Measurements from ENCODE around the gene LSG1. TPM values are rescaled to one million over a fixed set of nuclear protein-coding genes. Genes with fewer than 3 reads are reported as not detected.

The LSG1 gene
- total RNA-seq, 1 experiment from 2014 or later: 39.7 TPM

DNA sequence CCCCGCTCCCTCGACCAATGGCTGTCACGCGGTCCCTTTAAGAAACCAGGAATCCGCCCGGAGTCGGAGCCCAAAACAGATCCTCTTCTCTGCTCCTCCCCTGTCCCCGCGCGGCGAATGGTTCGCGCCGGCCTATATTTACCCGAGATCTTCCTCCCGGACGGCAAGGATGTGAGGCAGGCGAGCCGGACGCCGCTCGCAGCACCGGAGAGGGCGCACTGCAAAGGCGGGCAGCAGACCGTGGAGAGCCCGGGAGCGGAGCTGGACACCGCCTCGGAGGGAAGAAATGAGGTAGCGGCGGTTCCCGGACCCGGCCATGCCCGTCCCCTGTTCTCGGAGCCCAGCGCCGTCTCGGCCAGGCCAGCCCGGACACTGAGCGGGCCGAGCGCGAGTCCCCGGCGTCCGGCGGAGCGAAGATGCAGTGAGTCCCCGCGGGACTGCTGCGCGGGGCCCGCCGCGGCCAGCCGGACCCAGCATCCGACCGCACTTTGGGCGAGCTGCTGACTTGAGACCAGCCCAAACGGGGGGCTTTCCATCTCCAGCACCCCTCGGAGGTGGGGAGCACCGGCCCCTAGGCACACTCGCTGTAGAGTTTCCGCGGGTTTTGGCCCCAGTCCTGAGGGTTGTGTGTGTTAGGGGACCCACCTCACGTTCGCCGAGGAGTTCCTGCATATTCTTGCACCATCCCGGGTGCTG, 13.9 kb upstream of the LSG1 start, which contains the start of gene FAM43A (continued):
- TF ChIP-seq, protein P1, sequence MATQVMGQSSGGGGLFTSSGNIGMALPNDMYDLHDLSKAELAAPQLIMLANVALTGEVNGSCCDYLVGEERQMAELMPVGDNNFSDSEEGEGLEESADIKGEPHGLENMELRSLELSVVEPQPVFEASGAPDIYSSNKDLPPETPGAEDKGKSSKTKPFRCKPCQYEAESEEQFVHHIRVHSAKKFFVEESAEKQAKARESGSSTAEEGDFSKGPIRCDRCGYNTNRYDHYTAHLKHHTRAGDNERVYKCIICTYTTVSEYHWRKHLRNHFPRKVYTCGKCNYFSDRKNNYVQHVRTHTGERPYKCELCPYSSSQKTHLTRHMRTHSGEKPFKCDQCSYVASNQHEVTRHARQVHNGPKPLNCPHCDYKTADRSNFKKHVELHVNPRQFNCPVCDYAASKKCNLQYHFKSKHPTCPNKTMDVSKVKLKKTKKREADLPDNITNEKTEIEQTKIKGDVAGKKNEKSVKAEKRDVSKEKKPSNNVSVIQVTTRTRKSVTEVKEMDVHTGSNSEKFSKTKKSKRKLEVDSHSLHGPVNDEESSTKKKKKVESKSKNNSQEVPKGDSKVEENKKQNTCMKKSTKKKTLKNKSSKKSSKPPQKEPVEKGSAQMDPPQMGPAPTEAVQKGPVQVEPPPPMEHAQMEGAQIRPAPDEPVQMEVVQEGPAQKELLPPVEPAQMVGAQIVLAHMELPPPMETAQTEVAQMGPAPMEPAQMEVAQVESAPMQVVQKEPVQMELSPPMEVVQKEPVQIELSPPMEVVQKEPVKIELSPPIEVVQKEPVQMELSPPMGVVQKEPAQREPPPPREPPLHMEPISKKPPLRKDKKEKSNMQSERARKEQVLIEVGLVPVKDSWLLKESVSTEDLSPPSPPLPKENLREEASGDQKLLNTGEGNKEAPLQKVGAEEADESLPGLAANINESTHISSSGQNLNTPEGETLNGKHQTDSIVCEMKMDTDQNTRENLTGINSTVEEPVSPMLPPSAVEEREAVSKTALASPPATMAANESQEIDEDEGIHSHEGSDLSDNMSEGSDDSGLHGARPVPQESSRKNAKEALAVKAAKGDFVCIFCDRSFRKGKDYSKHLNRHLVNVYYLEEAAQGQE (IDR thresholded peaks at IDR 0.05; ENCODE audit: low read depth): no peak
- TF ChIP-seq EGR1 (IDR thresholded peaks at IDR 0.05; ENCODE audit: low read depth): no peak

DNA sequence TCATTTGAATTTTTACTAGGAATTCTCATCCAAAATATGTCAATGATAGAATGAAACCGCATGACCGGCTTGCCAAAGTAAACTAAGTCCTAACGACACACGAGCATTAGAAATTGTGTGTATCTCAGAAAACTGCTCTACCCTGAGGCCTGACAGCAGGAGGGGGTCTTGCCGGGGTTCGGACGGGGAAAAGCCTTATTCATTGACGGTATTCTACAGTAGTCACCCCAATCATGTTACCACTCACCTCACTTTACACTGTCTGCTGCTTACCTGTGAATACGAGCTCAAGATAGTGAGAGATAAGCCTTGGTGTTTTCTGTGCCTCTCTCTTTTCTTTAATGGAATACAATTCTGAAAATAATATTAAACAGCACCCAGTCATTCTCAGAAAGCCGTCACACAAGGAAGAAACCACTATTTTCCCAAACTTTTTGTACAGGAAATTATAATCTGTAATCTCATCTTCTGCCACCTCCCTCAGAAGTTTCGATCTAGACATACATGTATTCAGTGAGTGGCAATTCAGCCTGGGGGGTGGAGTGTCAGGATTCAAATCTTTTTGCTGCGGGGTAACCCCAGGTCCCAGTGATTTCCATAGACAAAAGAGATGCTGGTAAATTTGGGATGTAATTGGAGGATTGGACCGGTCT, 13.2 kb upstream of the LSG1 start:
- peak overlapping the region; percentile 66; the same call in 1 of the 2 replicates for H3K9ac ChIP-seq (ENCODE audit: low read length)
- TF ChIP-seq EZH2 (IDR thresholded peaks at IDR 0.05) (no peak), ZNF274 (IDR thresholded peaks at IDR 0.05; ENCODE audit: low read depth, low read length) (no peak), TCF7L2 (IDR thresholded peaks at IDR 0.05; ENCODE audit: borderline replicate concordance, extremely low read depth, insufficient read depth, insufficient read length) (no peak), SP1 (IDR thresholded peaks at IDR 0.05; ENCODE audit: low read depth) (no peak), YY1 (IDR thresholded peaks at IDR 0.05; ENCODE audit: extremely low read depth, insufficient replicate concordance, low read depth, low read length) (no peak), SIN3A (IDR thresholded peaks at IDR 0.05; ENCODE audit: low read depth) (no peak), SRF (IDR thresholded peaks at IDR 0.05; ENCODE audit: low read depth) (no peak), FOSL1 (IDR thresholded peaks at IDR 0.05; ENCODE audit: low read depth) (no peak), ZFX (IDR thresholded peaks at IDR 0.05) (no peak), POLR2A (IDR thresholded peaks at IDR 0.05; ENCODE audit: borderline replicate concordance, extremely low read depth, insufficient read depth, insufficient read length) (no peak), JUND (IDR thresholded peaks at IDR 0.05) (no peak)
- TF ChIP-seq, protein P2, sequence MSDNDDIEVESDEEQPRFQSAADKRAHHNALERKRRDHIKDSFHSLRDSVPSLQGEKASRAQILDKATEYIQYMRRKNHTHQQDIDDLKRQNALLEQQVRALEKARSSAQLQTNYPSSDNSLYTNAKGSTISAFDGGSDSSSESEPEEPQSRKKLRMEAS (IDR thresholded peaks at IDR 0.05): no peak
- TF ChIP-seq, protein P3, sequence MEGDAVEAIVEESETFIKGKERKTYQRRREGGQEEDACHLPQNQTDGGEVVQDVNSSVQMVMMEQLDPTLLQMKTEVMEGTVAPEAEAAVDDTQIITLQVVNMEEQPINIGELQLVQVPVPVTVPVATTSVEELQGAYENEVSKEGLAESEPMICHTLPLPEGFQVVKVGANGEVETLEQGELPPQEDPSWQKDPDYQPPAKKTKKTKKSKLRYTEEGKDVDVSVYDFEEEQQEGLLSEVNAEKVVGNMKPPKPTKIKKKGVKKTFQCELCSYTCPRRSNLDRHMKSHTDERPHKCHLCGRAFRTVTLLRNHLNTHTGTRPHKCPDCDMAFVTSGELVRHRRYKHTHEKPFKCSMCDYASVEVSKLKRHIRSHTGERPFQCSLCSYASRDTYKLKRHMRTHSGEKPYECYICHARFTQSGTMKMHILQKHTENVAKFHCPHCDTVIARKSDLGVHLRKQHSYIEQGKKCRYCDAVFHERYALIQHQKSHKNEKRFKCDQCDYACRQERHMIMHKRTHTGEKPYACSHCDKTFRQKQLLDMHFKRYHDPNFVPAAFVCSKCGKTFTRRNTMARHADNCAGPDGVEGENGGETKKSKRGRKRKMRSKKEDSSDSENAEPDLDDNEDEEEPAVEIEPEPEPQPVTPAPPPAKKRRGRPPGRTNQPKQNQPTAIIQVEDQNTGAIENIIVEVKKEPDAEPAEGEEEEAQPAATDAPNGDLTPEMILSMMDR (IDR thresholded peaks at IDR 0.05 in 2 of 3, conservative IDR thresholded peaks at IDR 0.05 in 1 of 3; ENCODE audit: borderline replicate concordance in 1 of 3, insufficient read depth in 1 of 3, low read depth in 2 of 3, low read length in 2 of 3): no peak
- TF ChIP-seq, protein P4, sequence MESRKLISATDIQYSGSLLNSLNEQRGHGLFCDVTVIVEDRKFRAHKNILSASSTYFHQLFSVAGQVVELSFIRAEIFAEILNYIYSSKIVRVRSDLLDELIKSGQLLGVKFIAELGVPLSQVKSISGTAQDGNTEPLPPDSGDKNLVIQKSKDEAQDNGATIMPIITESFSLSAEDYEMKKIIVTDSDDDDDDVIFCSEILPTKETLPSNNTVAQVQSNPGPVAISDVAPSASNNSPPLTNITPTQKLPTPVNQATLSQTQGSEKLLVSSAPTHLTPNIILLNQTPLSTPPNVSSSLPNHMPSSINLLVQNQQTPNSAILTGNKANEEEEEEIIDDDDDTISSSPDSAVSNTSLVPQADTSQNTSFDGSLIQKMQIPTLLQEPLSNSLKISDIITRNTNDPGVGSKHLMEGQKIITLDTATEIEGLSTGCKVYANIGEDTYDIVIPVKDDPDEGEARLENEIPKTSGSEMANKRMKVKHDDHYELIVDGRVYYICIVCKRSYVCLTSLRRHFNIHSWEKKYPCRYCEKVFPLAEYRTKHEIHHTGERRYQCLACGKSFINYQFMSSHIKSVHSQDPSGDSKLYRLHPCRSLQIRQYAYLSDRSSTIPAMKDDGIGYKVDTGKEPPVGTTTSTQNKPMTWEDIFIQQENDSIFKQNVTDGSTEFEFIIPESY (IDR thresholded peaks at IDR 0.05; ENCODE audit: extremely low read depth, insufficient replicate concordance, low read length): no peak

More for the DNA sequence above, 13.2 kb upstream of the LSG1 start:
- Histone ChIP-seq H3K27me3 (ENCODE audit: insufficient read depth, low read length) (no peaks in the 10 kb centered on the region), H3K27ac (ENCODE audit: low read depth, low read length) (no peak overlapping the region; the same call in 1 of the 2 replicates), H2AFZ (ENCODE audit: low read depth, low read length, poor library complexity, severe bottlenecking) (peak overlapping the region; percentile 94), H3K4me2 (ENCODE audit: low read length) (peak overlapping the region; percentile 86), H3K9me2 (ENCODE audit: insufficient read depth) (no peaks in the 10 kb centered on the region), H3K79me2 (ENCODE audit: insufficient read depth, low read length) (no peaks in the 10 kb centered on the region), H3K4me1 (ENCODE audit: control insufficient read depth in 1 of 2, insufficient read depth in 2 of 2, low read length in 2 of 2) (peaks cover 16 to 44% of the 10 kb centered on the region in 2 experiments), H3K4me3 (replicated peaks in 1 of 2; ENCODE audit: low read depth in 1 of 2, low read length in 2 of 2) (peak overlapping the region; percentile 66 to 79), H3K36me3 (ENCODE audit: control insufficient read depth in 1 of 2, insufficient read depth in 2 of 2, low read length in 2 of 2) (no peaks in the 10 kb centered on the region), H4K20me1 (ENCODE audit: insufficient read depth) (no peaks in the 10 kb centered on the region), H3K9me3 (ENCODE audit: control insufficient read depth in 1 of 2, insufficient read depth in 1 of 2, low read depth in 1 of 2, low read length in 2 of 2) (no peaks in the 10 kb centered on the region)
- DNase-seq (ENCODE audit: low read depth, low spot score) (no peak), ATAC-seq (no peak)
- BruUV-seq (replicated peaks): no TSS peak
- CTCF ChIA-PET: no interaction called here
- intact Hi-C loops (cut with micrococcal nuclease): no loop called here
- RAD21 ChIA-PET (ENCODE audit: low non-redundant PET in 1 of 2, low total read pairs in 2 of 2, uncharacterized antibody in 2 of 2, unreplicated experiment in 2 of 2): interaction anchor here in 1 of 2 experiments (0.6 kb wide), 1 partner anchor 56 kb away, joined by 3 read pairs; no protein-coding TSS in a partner anchor
- POLR2A ChIA-PET: interaction anchor here (1.0 to 1.4 kb wide), 3 partner anchors 13 to 433 kb away, joined by 3 to 9 read pairs (median 3); partner anchors contain the start of gene LSG1

Data from HCT116 (cell line).